Astrocyte of the cerebellum (primary cell): ENCODE results near the gene ZNF318.
A peak's percentile ranks its signal among the peaks of the same experiment; 100 is the strongest.
"Not testable (repeated sequence)": the region's sequence is repeated elsewhere in the genome, so short reads cannot be mapped to it uniquely, and the experiment has no call there.

Experiments used
- DNase-seq: peaks from one replicate; pipeline ENCODE4 v3.0.0-alpha.2; 2011; ENCODE audit warnings: low read depth
- H3K4me3 ChIP-seq: 2 replicates; pipeline ENCODE4 v1.5.1; 2011; ENCODE audit warnings: mild to moderate bottlenecking, low read depth, low read length, moderate library complexity
- in situ Hi-C: cut with HindIII; loops from 2 replicates; pipeline ENCODE4 v1.10.0; 2017; ENCODE audit warnings: low sequenced_read_pairs
- TF ChIP-seq, protein P1 (sequence below): IDR thresholded peaks from 2 replicates; pipeline ENCODE4 v1.5.1; 2012; ENCODE audit warnings: low read length, low read depth, moderate library complexity, mild to moderate bottlenecking; ENCODE audit errors: missing control alignments

The ZNF318 gene

DNA sequence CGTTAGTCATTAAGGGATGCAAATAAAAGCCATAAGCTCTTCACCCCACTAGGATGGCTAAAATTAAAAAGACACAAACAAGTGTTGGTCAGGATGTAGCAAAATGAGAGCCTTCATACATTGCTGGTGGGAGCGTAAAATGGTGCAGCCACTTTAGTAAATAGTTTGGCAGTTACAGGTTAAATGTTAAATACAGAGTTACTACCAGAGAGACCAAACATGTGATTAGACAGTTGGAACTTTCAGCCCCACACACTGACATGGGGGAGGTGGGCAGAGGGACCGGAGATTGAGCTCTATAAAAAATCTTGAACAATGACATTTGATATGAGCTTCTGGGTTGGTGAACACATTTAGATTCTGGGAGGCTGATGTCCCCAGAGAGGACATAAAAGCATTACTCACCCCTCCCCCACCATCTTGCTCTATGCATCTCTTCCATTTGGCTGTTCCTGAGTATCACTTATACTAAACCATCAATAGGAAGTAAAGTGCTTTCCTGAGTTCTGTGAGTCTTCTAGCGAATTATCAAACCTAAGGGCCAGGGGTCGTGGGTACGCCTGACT is 20.4 kb upstream of the ZNF318 start:
- TF ChIP-seq, protein P1, sequence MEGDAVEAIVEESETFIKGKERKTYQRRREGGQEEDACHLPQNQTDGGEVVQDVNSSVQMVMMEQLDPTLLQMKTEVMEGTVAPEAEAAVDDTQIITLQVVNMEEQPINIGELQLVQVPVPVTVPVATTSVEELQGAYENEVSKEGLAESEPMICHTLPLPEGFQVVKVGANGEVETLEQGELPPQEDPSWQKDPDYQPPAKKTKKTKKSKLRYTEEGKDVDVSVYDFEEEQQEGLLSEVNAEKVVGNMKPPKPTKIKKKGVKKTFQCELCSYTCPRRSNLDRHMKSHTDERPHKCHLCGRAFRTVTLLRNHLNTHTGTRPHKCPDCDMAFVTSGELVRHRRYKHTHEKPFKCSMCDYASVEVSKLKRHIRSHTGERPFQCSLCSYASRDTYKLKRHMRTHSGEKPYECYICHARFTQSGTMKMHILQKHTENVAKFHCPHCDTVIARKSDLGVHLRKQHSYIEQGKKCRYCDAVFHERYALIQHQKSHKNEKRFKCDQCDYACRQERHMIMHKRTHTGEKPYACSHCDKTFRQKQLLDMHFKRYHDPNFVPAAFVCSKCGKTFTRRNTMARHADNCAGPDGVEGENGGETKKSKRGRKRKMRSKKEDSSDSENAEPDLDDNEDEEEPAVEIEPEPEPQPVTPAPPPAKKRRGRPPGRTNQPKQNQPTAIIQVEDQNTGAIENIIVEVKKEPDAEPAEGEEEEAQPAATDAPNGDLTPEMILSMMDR: no peak
- in situ Hi-C loops: no loop called here
- H3K4me3 ChIP-seq: no peak overlapping the region
- DNase-seq: no peak

DNA sequence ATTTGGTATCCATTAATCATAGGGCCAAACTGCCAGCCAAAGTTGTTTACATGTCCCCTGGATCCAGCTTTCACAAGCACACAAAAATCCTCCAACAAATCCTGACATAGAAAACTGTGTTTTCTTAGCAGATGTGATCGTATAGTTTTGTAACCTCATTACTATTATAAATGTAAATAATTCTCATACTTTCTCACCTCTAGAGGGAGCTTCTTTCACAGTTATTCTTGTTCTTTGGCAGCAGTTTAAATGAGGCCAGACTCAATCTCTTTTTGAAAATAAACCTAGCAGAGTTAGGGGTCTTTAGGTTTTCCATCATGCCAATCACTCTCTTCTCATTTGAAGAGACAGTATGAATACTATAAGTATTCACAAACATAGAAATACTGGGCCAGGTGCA is 17.0 kb upstream of the ZNF318 start:
- in situ Hi-C loops: no loop called here
- no peak overlapping the region for H3K4me3 ChIP-seq
- TF ChIP-seq, protein P1: peak; percentile 5
- DNase-seq: no peak

DNA sequence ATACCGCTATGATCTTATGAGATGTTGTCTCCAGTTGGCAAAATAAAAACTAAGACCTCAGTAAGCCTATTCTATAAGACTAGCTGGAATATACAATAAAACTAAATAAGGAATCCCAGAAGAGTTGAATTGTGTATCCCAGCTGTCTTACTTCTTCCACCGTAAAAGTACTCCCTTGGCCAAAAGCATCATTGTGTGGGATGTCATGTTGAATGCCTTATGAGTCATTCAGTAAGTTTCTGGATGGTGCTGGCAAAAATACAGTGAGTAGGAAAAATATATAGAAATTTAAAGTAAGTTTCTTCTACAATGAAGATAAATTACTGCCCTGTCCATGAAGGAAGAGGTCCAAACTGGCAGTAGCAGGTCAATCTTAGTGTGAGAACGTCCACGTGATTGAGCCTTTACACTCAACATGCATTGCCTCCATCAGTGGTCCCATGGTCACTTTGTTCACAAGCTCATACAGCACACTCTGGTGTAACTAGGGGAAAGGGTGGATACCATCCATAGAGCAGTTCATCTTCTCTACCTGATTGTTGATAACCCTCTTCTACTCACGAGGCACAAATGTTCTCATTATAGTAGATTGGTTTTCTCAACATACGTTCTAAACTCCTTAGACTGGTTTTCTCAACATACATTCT is 13.7 kb upstream of the ZNF318 start:
- TF ChIP-seq, protein P1: no peak
- in situ Hi-C loops: loop anchor here (5.0 kb wide), 1 partner anchor 71 kb away; no protein-coding TSS in a partner anchor
- H3K4me3 ChIP-seq: no peak overlapping the region
- DNase-seq: peak; percentile 19

DNA sequence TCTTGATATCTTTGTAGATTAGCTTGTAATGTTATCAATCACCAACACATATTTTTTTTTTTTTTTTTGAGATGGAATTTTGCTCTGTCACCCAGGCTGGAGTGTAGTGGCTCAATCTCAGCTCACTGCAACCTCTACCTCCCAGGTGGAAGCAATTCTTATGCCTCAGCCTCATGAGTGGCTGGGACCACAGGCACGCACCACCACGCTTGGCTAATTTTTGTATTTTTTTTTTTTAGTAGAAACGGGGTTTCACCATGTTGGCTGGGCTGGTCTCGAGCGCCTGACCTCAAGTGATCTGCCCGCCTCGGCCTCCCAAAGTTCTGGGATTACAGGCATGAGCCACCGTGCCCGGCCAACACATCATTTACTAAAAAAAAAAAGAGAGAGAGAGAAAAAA is 11.4 kb upstream of the ZNF318 start:
- not testable (repeated sequence) for DNase-seq, H3K4me3 ChIP-seq
- in situ Hi-C loops: loop anchor here (5.0 kb wide), 1 partner anchor 69 kb away; no protein-coding TSS in a partner anchor

DNA sequence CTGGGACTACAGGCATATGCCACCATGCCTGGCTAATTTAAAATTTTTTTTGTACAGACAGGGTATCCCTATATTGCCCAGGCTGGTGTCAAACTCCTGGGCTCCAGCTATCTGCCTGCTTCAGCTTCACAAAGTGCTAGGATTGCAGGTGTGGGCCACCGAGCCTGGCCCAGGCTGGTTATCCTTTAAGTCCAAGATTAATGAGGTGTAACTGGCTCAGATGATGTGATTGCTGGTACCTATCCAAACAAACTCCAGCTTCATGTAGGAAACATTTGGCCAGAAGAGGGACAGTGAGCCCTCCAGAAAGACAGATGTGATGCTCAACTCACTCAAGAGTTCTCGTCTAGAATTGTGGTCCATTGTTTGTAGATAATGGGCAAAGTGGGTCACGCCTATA is 9.2 kb upstream of the ZNF318 start:
- DNase-seq: no peak
- H3K4me3 ChIP-seq: no peak overlapping the region
- TF ChIP-seq, protein P1: no peak
- in situ Hi-C loops: no loop called here

DNA sequence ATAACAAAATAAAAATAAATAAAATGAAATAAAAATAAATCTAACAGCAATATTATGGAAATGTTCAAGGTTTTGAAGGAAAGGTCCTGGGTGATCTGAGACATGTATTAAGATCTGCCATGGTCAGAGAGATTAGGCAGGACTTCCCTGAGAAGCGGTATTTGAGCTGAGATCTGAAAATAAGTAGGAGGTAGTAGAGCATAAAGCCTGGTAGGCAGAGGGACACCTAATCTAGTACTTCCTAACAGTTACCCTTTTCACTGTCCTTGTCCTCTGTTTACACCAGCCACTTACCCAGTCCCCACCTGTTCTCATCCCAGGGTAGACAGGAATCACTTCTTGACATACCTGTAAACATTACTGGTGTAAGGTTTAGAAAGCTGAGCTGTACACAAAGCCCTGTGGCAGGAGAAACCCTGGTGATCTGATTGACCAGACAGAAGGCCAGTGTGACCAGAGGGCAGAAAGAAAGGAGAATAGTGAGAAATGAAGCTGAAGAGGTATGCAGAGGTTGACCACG is 8.3 kb upstream of the ZNF318 start:
- TF ChIP-seq, protein P1: no peak
- no peak overlapping the region for H3K4me3 ChIP-seq
- in situ Hi-C loops: no loop called here
- DNase-seq: no peak

DNA sequence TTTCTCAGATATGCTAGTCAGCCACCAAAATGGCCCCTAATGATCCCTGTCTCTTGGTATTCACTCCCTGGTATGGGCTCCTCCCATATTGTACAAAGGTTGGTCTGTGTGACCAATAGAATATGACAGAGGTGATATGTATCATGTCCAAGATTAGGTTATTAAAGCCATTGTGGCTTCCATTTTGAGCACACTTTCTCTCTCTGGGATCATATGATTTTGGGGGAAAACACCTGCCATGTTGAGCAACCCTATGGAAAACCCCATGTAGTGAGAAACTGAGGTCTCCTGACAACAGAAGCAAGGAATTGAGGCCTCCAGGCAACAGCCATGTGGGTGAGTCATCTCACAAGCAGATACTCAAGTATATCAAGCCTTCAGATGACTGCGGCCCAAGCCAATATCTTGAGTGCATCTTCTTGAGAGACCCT is 7.1 kb upstream of the ZNF318 start:
- in situ Hi-C loops: no loop called here

More for the DNA sequence above, 7.1 kb upstream of the ZNF318 start:
- no peak overlapping the region for H3K4me3 ChIP-seq
- DNase-seq: no peak
- TF ChIP-seq, protein P1: no peak
